GM21390 (cell line): ENCODE results near the gene FUCA1.
"Not testable (repeated sequence)": the region's sequence is repeated elsewhere in the genome, so short reads cannot be mapped to it uniquely, and the experiment has no call there.

Experiments used
- ATAC-seq: cut with Tn5 transposase; IDR thresholded peaks from one replicate; pipeline ENCODE4 v1.9.1; 2021; ENCODE audit not compliant: unreplicated experiment

The FUCA1 gene

DNA sequence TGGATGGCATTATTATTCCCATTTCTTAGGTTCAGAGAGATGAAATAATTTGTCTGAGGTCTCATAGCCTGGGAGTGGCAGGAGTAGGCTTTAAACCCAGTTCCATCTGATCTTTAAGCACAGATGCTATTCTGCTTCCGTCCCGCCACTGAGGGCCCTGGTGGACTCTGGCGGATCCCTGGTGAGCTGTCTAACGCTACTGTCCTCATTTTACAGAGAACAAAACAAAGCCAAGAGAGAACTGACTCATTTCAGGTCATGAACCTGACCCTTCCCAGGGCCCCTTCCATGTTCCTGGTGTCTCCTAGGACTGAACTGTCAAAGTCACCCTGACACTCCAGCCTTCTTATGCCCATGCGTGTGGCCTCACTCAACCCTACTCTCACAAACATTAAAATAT, 64.4 kb downstream of the FUCA1 start:
- ATAC-seq: no peak

DNA sequence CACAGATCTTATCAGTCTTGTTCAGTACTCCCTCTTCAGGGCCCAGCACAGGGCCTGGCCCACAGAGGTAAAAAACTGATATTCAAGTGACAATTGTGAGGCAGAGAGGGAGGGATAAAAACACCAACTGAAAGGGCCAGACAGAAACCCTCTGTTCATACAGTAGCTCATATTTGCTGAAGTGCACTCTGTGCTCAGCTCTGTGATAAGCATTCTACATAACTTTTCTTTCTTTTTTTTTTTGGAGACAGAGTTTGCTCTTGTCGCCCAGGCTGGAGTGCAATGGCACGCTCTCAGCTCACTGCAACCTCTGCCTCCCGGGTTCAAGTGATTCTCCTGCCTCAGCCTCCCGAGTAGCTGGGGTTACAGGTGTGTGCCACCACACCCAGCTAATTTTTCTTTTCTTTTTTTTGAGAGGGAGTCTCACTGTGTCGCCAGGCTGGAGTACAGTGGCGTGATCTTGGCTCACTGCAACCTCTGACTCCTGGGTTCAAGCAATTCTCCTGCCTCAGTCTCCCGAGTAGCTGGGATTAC, 65.2 kb downstream of the FUCA1 start:
- not testable (repeated sequence) for ATAC-seq

DNA sequence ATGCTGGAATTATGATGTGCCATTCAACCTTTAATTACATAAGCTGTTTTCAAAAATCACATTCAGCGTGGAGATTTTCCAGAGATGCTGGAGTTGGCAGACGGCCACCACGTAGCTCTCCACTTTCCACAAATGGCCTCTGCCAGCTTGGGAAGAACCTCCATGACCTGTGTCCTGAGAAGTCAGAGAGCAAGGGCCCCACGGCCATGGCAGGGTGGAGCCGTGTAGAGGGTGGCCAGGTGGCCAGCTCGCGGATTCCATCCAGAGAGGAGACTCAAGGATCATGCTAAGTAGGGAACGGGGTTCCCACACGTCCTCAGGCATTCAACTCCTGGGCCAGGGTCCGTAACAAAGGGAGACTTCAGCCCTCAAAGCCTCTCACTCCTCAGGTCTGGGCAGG, 66.2 kb downstream of the FUCA1 start:
- no peak for ATAC-seq

DNA sequence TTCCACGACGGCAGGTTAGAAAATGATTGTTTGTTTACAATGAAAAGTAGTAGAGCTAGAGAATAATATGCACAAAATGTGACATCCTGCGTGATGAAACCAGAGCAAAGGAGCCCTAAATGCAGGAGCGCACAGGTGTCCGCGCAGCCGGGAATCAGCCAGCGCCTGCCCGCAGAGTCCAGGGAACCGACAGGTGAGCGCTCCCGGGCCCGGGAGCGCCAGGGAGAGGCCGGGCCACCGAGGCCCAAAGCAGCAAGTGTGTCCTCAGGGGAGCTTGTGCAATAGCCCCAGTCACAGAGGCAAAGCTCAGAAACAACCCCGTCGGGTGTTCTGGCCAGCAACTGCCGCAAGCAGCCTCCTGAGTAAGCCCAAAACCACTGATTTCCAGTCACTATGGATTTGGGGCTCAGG, 66.7 kb downstream of the FUCA1 start:
- ATAC-seq: no peak

DNA sequence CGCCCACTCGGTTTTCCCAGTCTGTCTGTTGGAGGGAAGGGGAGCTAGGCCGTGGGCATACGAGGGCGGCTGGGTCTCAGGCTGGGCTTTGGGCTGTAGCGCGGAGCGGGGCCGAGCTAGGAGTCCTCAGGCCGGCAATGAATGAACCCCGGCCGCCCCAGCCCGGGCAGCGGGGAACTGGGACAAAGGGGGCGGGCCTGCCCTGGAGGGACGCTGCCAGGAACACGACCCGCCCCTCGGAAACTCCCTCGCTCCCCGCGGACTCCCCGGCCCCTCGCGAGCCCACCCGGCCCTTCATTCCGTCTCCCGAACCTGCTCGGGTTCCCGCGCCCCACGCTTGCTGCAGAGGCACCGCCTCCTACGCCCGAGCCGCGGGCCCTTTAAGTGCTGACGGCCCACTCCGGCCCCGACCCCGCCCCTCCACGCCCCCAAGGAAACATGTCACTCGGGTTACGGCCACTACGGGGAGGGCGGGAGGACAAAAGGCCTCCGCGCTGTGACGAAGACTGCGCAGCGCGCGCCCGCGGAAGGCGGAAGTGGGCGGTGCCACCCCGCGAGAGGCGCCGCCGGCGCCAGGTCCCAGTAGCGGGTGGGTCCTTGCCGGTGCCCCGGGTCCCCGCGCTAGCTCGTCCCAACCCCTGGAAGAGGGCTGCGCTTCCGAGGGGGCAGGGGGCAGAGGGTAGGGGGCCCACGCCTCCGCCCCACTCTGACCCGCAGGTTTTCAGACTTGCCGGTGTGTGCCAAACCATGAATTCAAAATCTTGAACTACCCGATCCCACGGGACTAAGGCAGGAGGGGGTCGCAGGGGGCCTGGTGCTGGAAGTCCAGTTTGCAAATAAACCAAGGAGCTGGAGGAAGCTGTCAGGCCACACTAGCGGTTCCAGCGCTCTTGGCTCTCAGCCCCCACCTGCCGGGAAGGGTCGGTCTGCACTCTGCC, 67.4 kb downstream of the FUCA1 start, which contains the start of gene GALE:
TSS of gene GALE (minus strand) at position 355 of the 938 bp plus-strand sequence. CDS start 1,747 bp downstream, outside the sequence.
- ATAC-seq: peak; percentile 81

DNA sequence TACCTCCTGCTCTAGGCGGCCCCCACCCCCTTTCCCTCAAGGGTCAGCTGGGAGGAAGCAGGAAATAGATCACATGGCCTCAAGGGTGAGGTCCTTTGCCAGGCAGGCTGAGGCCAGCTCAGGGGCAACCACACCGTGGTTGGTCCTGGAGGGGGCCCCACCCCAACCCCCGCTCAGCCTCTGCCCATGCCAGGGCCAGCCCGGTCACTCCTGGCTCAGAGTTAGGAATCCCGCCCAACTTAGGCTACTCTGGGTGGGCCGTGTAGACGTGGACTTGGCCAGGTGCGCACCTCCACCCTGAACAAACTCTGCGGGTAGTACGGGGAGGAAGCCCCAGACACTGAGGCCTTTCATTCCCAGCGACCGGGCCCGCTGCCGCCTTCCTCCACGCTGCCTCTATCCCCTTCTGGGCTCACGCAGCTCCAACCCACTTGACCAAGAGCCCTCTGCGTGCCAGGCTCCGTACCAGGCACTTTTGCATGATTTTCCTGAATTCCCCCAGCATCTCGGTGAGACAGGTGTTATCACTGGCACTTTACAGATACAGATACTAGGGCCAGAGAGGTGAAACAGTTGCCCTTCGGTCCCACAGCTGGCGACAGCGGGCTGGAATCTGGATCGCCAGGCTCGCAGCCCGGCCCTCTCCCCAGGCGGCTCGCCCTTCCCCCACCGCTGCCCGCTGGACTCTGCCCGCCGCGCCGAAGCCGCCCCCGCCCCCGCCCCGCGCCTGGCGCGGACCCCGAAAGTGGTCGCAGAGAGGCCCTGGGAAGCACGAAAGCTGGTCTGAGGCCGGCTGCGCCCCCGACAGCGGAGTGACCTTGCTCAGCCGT, 68.3 kb downstream of the FUCA1 start:
- ATAC-seq: peak; percentile 2

DNA sequence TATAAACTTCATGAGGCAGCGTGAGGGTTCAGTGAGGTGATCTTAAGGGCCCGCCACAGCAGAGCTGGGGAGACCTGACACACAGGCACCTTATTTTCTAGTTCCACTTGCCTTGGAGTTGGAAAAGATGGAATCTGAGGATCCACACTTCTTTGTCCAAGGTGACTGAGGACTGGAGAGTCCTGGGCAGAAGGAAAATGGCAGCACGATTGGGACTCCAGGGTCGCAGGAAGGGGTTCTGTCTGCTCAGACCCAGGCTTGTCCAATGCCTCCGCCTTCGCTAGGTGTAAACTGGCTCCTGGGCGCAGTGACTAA, 68.9 kb downstream of the FUCA1 start:
- no peak for ATAC-seq

DNA sequence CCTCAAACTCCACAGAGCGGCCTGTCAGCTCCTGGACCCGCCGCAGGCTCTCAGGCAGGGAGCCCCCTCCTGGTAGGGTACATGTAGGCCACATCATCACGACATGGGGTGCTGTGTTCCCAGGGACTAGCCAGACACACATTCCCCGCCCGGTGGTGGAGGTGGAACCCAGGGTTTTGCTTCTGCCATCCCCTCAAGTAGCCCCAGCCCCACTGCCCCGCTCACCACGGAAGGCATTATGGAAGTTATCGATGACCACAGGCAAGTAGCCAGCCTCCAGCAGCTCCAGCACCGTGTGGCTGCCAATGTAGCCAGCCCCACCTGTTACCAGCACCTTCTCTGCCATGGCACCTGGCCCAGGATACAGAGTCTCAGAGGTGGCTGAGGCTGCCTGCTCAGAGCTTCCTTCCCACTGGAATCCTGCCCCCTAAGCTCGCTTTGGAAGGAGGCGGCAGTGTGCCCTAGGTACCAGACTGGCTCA, 69.4 kb downstream of the FUCA1 start:
- no peak for ATAC-seq

DNA sequence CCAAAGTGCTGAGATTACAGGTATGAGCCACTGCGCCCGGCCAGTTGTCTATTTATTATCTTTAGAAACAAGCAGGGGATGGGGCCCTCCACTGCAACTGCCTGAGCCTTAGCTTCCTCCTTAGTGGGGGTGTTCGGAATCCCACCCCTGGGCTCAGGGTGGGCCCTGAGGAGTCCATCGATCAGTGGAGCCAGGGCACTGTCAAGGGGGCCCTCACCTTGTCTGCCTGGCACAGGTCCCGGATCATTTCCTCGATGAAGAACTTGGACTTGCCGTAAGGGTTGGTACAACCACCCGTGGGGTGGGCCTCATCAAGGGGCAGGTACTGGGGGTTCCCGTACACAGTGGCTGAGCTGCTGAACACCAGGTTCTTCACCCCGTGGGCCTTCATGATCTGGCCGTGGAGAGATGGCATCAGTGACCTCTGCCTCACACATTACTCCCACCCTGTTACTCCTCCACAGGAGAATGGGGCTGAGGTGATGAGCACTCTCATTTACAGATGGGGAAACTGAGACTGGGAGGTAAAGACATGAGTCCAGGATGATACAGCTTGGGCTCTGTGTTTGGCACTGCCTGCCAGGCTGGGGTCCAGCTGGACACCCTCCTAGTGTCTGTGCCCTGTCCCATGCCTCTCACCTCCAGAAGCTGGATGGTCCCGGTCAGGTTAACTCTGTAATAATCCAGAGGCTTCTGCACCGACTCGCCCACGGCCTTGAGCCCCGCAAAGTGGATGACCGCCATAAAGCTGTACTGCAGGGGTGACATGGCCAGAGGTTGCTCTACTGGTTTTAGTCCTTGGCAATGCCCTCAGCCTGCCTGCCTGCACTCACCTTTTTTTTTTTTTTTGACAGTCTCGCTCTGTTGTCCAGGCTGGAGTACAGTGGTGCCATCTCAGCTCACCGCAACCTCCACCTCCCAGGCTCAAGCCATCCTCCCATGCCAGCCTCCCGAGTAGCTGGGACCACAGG, 70.3 kb downstream of the FUCA1 start:
- ATAC-seq: no peak

DNA sequence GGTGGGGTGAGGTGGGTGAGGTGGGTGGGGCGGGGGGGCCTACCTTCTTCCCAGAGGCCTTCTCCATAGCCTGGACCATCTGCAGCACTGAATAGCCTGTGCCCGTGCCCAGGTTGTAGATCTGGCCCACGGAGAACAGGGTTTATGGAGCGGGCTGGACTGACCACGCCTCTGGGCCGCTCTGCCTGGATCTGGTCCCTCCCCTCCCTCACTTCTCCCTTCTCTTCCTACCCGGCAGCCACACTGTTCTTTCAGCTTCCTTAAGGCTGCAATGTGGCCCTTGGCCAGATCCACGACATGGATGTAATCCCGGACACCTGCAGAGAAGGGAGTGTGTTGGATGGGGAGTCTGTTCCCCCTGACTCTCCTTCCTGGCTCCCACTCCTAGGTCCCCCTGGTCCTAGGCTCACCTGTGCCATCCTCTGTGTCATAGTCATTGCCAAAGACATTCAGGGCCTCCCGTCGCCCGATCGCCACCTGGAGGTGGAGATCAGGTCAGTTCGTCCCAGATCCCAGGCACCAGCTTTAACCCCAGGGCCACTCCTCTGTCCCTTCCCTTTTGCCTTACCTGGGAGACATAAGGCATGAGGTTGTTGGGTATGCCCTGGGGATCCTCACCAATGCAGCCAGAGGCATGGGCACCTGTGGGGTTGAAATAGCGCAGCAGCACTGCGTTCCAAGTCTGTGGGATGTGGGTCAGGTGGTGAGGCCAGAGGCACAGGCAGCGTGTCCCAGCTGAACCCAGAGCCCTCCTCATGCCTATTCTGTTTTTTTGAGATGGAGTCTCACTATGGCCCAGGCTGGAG, 71.4 kb downstream of the FUCA1 start:
- ATAC-seq: no peak

DNA sequence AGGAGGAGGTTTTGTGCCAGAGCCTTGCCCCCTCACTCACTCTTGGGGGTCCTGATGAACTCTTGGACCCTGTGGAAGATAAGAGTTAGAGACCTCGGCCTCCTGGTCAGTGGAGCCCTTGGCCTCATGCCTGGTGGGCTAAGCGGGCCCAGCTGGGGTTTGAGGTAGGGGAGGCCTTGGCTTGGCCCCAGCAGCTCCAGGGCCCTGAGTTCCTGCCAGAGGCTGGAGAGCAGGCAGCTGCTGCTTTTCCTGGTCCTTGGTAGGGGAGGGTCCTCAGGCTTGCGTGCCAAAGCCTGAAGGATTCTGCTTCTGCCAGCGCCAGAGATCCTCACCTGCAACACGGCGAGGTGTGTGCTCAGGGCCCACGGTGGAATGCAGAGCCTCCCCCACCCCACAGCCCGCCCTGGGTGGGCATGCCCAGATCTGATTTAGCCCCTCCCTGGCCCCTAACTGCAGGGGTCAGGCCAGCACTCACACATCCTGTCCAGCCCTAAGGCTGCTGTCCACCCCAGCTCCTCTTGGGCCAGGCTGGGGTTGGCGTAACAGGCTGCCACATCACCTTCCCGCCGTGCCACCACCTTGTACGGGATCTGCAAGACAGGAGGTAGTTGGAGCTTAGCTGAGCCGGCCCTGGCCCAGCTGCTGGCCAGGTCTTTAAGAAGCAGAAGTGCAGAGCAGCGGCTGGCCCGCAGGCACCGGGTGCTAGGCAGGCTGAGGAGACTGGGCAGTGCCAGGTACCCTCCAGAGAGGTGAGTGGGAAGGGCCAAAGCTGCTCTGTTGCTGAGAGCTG, 72.2 kb downstream of the FUCA1 start:
- no peak for ATAC-seq
